Ascending aorta (tissue), 2 donors: ENCODE results near the gene INPP5A. TPM values are rescaled to one million over a fixed set of nuclear protein-coding genes. Genes with fewer than 3 reads are reported as not detected.

Experiments
- DNase-seq, 2 donors: peaks; one replicate each; pipeline ENCODE4 v3.0.0-alpha.2; 2019; ENCODE audit warnings: low spot score in 2 of 2
- H3K27ac ChIP-seq, 2 donors: fragments of 200-600 bp; sonication (generic); one replicate each; pipeline ENCODE4 v1.5.1; 2016 to 2017; ENCODE audit warnings: mild to moderate bottlenecking in 1 of 2
- H3K27me3 ChIP-seq: fragments of 200-600 bp; sonication (generic); one replicate; pipeline ENCODE4 v1.5.1; 2017
- H3K36me3 ChIP-seq, 2 donors: fragments of 200-600 bp; sonication (generic); one replicate each; pipeline ENCODE4 v1.5.1; 2016
- H3K4me1 ChIP-seq, 2 donors: fragments of 200-600 bp; sonication (generic); one replicate each; pipeline ENCODE4 v1.5.1; 2016 to 2017; ENCODE audit warnings: mild to moderate bottlenecking in 1 of 2
- H3K4me3 ChIP-seq, 2 donors: fragments of 200-600 bp; sonication (generic); one replicate each; pipeline ENCODE4 v1.5.1; 2016 to 2017; ENCODE audit warnings: mild to moderate bottlenecking in 1 of 2
- H3K9me3 ChIP-seq, 2 donors: fragments of 200-600 bp; sonication (generic); one replicate each; pipeline ENCODE4 v1.5.1; 2016
- CTCF ChIP-seq, 3 experiments: fragments of 200-600 bp in 2 of 3; fragments of 450-650 bp in 1 of 3; sonication (generic) in 2 of 3; IDR thresholded peaks; one replicate each; pipeline ENCODE4 v1.5.1; 2016 to 2019; ENCODE audit warnings: antibody characterized with exemption in 3 of 3, mild to moderate bottlenecking in 1 of 3, moderate library complexity in 1 of 3
- intact Hi-C: fragments of 100-400 bp; cut with DNase I; formaldehyde crosslinking; loops from one replicate; pipeline ENCODE4 v1.15.1; 2023
- total RNA-seq: library from RNA; depleted of rRNA; stranded (reverse); fragments of >200 nt; gene quantifications from one replicate; pipeline ENCODE4 v1.1.0, GENCODE V29; 2016

The INPP5A gene
- total RNA-seq, 1 donor from 2014 or later, result 81.2 TPM

GRCh38 chr10:132546567-132547420, 9.2 kb downstream of the INPP5A start:
- intact Hi-C loops, result no loop called here
- no peak for DNase-seq
- TF ChIP-seq CTCF (IDR thresholded peaks at IDR 0.05), result no peak

GRCh38 chr10:132547421-132547861, 9.9 kb downstream of the INPP5A start:
- no peak for DNase-seq
- intact Hi-C loops, result no loop called here
- TF ChIP-seq CTCF (IDR thresholded peaks at IDR 0.05), result no peak
- H3K27me3 ChIP-seq, result no peaks in the 10 kb centered on the region
- no peak overlapping the region for H3K4me3 ChIP-seq
- H3K4me1 ChIP-seq, result peaks cover 0 to 12% of the 10 kb centered on the region in 2 donors
- H3K36me3 ChIP-seq, result no peaks in the 10 kb centered on the region
- H3K27ac ChIP-seq, result no peak overlapping the region
- no peaks in the 10 kb centered on the region for H3K9me3 ChIP-seq

More at GRCh38 chr10:132546567-132547420, 9.2 kb downstream of the INPP5A start:
- Histone ChIP-seq H3K36me3 (no peaks in the 10 kb centered on the region), H3K4me1 (peaks cover 0 to 18% of the 10 kb centered on the region in 2 donors), H3K9me3 (no peaks in the 10 kb centered on the region), H3K27me3 (no peaks in the 10 kb centered on the region), H3K27ac (no peak overlapping the region), H3K4me3 (no peak overlapping the region)

GRCh38 chr10:132548106-132548823, 10.7 kb downstream of the INPP5A start:
- DNase-seq, result no peak
- no peaks in the 10 kb centered on the region for H3K36me3 ChIP-seq
- H3K27ac ChIP-seq, result no peak overlapping the region
- intact Hi-C loops, result no loop called here
- peaks cover 0 to 11% of the 10 kb centered on the region in 2 donors for H3K4me1 ChIP-seq
- no peaks in the 10 kb centered on the region for H3K27me3 ChIP-seq
- no peaks in the 10 kb centered on the region for H3K9me3 ChIP-seq
- no peak for TF ChIP-seq CTCF (IDR thresholded peaks at IDR 0.05)
- H3K4me3 ChIP-seq, result no peak overlapping the region

- intact Hi-C loops, result no loop called here
- H3K27me3 ChIP-seq, result no peaks in the 10 kb centered on the region
- no peaks in the 10 kb centered on the region for H3K36me3 ChIP-seq
- no peaks in the 10 kb centered on the region for H3K9me3 ChIP-seq
- DNase-seq, result no peak
- peaks cover 0 to 11% of the 10 kb centered on the region in 2 donors for H3K4me1 ChIP-seq
- no peak overlapping the region for H3K4me3 ChIP-seq
- H3K27ac ChIP-seq, result no peak overlapping the region
- no peak for TF ChIP-seq CTCF (IDR thresholded peaks at IDR 0.05)
Measured at GRCh38 chr10:132548869-132549268, 11.3 kb downstream of the INPP5A start.

GRCh38 chr10:132549371-132549770, 11.8 kb downstream of the INPP5A start:
- peaks cover 0 to 8% of the 10 kb centered on the region in 2 donors for H3K4me1 ChIP-seq
- no peak for DNase-seq
- H3K27me3 ChIP-seq, result no peaks in the 10 kb centered on the region
- H3K4me3 ChIP-seq, result no peak overlapping the region
- TF ChIP-seq CTCF (IDR thresholded peaks at IDR 0.05), result no peak
- H3K36me3 ChIP-seq, result no peaks in the 10 kb centered on the region
- H3K9me3 ChIP-seq, result no peaks in the 10 kb centered on the region
- intact Hi-C loops, result no loop called here
- H3K27ac ChIP-seq, result no peak overlapping the region
